Measurements from ENCODE around the gene ANKIB1. TPM values are rescaled to one million over a fixed set of nuclear protein-coding genes. Genes with fewer than 3 reads are reported as not detected.

ANKIB1 gene
- total and polyA plus RNA-seq, 2 donors (not counting 1 experiment from before 2014, with no cell fraction given): 53.4 to 60.4 TPM

- H3K4me1 ChIP-seq (ENCODE audit: control insufficient read depth, extremely low read depth, insufficient read depth, low read length): no peaks in the 10 kb centered on the region
- H3K4me3 ChIP-seq (replicated peaks in 1 of 4; ENCODE audit: control extremely low read depth in 1 of 4, insufficient read depth in 1 of 4, low read depth in 3 of 4, low read length in 4 of 4): no peak overlapping the region
- no peaks in the 10 kb centered on the region for H3K79me2 ChIP-seq (ENCODE audit: control insufficient read depth, insufficient read depth, low read length)
- no peaks in the 10 kb centered on the region for H3K36me3 ChIP-seq (ENCODE audit: control insufficient read depth, insufficient read depth, low read length)
- H3K27me3 ChIP-seq (ENCODE audit: control insufficient read depth, insufficient read depth, low read length): no peaks in the 10 kb centered on the region
- no peak overlapping the region for H3K9ac ChIP-seq (ENCODE audit: insufficient read depth, low read length)
- H3K9me3 ChIP-seq (ENCODE audit: control insufficient read depth, insufficient read depth, low read depth, low read length): no peaks in the 10 kb centered on the region
- no peak overlapping the region for H2AFZ ChIP-seq (ENCODE audit: low read length)
- no peaks in the 10 kb centered on the region for H4K20me1 ChIP-seq (ENCODE audit: control insufficient read depth, extremely low read depth, insufficient read depth, low read length)
- no peak for DNase-seq (ENCODE audit: low read depth in 2 of 2)
- H3K4me2 ChIP-seq (ENCODE audit: extremely low read depth, insufficient read depth, low read length): no peak overlapping the region
- H3K27ac ChIP-seq (ENCODE audit: insufficient read depth, low read length): no peak overlapping the region
- TF ChIP-seq CTCF (conservative IDR thresholded peaks at IDR 0.05 in 1 of 2, IDR thresholded peaks at IDR 0.05 in 1 of 2; ENCODE audit: low read depth in 1 of 2, low read length in 2 of 2) (no peak), EZH2 (IDR thresholded peaks at IDR 0.05; ENCODE audit: low read length, missing control alignments) (no peak)
Observed at GRCh38 chr7:92331508-92331907, 85.7 kb downstream of the ANKIB1 start.

- TF ChIP-seq EZH2 (IDR thresholded peaks at IDR 0.05; ENCODE audit: low read length, missing control alignments): no peak
- TF ChIP-seq CTCF (conservative IDR thresholded peaks at IDR 0.05 in 1 of 2, IDR thresholded peaks at IDR 0.05 in 1 of 2; ENCODE audit: low read depth in 1 of 2, low read length in 2 of 2): no peak
- no peak overlapping the region for H2AFZ ChIP-seq (ENCODE audit: low read length)
- no peak overlapping the region for H3K4me3 ChIP-seq (replicated peaks in 1 of 4; ENCODE audit: control extremely low read depth in 1 of 4, insufficient read depth in 1 of 4, low read depth in 3 of 4, low read length in 4 of 4)
- no peaks in the 10 kb centered on the region for H4K20me1 ChIP-seq (ENCODE audit: control insufficient read depth, extremely low read depth, insufficient read depth, low read length)
- no peaks in the 10 kb centered on the region for H3K4me1 ChIP-seq (ENCODE audit: control insufficient read depth, extremely low read depth, insufficient read depth, low read length)
- no peak overlapping the region for H3K9ac ChIP-seq (ENCODE audit: insufficient read depth, low read length)
- no peaks in the 10 kb centered on the region for H3K9me3 ChIP-seq (ENCODE audit: control insufficient read depth, insufficient read depth, low read depth, low read length)
- no peak overlapping the region for H3K4me2 ChIP-seq (ENCODE audit: extremely low read depth, insufficient read depth, low read length)
- no peak for DNase-seq (ENCODE audit: low read depth in 2 of 2)
- no peaks in the 10 kb centered on the region for H3K36me3 ChIP-seq (ENCODE audit: control insufficient read depth, insufficient read depth, low read length)
- no peak overlapping the region for H3K27ac ChIP-seq (ENCODE audit: insufficient read depth, low read length)
- H3K27me3 ChIP-seq (ENCODE audit: control insufficient read depth, insufficient read depth, low read length): no peaks in the 10 kb centered on the region
- no peaks in the 10 kb centered on the region for H3K79me2 ChIP-seq (ENCODE audit: control insufficient read depth, insufficient read depth, low read length)
Observed at GRCh38 chr7:92332782-92333181, 87.0 kb downstream of the ANKIB1 start.

- TF ChIP-seq CTCF (conservative IDR thresholded peaks at IDR 0.05 in 1 of 2, IDR thresholded peaks at IDR 0.05 in 1 of 2; ENCODE audit: low read depth in 1 of 2, low read length in 2 of 2) (no peak), EZH2 (IDR thresholded peaks at IDR 0.05; ENCODE audit: low read length, missing control alignments) (no peak)
- no peak for DNase-seq (ENCODE audit: low read depth in 2 of 2)
- H3K36me3 ChIP-seq (ENCODE audit: control insufficient read depth, insufficient read depth, low read length): no peaks in the 10 kb centered on the region
Observed at GRCh38 chr7:92333866-92334265, 88.1 kb downstream of the ANKIB1 start.

More at GRCh38 chr7:92333866-92334265, 88.1 kb downstream of the ANKIB1 start:
- H3K27ac ChIP-seq (ENCODE audit: insufficient read depth, low read length): no peak overlapping the region
- no peak overlapping the region for H3K9ac ChIP-seq (ENCODE audit: insufficient read depth, low read length)
- H3K27me3 ChIP-seq (ENCODE audit: control insufficient read depth, insufficient read depth, low read length): no peaks in the 10 kb centered on the region
- no peaks in the 10 kb centered on the region for H3K4me1 ChIP-seq (ENCODE audit: control insufficient read depth, extremely low read depth, insufficient read depth, low read length)
- H3K4me2 ChIP-seq (ENCODE audit: extremely low read depth, insufficient read depth, low read length): no peak overlapping the region
- no peak overlapping the region for H2AFZ ChIP-seq (ENCODE audit: low read length)
- no peaks in the 10 kb centered on the region for H4K20me1 ChIP-seq (ENCODE audit: control insufficient read depth, extremely low read depth, insufficient read depth, low read length)
- no peaks in the 10 kb centered on the region for H3K79me2 ChIP-seq (ENCODE audit: control insufficient read depth, insufficient read depth, low read length)
- no peak overlapping the region for H3K4me3 ChIP-seq (replicated peaks in 1 of 4; ENCODE audit: control extremely low read depth in 1 of 4, insufficient read depth in 1 of 4, low read depth in 3 of 4, low read length in 4 of 4)
- H3K9me3 ChIP-seq (ENCODE audit: control insufficient read depth, insufficient read depth, low read depth, low read length): no peaks in the 10 kb centered on the region
